HG03457 (cell line): Measurements from ENCODE around the gene C7orf57.
"Not testable (repeated sequence)": the region's sequence is repeated elsewhere in the genome, so short reads cannot be mapped to it uniquely, and the experiment has no call there.

ENCODE experiments used
- ATAC-seq: cut with Tn5 transposase; IDR thresholded peaks from one replicate; pipeline ENCODE4 v1.9.1; 2021; ENCODE audit warnings: moderate number of reproducible peaks; ENCODE audit not compliant: unreplicated experiment

The C7orf57 gene

DNA sequence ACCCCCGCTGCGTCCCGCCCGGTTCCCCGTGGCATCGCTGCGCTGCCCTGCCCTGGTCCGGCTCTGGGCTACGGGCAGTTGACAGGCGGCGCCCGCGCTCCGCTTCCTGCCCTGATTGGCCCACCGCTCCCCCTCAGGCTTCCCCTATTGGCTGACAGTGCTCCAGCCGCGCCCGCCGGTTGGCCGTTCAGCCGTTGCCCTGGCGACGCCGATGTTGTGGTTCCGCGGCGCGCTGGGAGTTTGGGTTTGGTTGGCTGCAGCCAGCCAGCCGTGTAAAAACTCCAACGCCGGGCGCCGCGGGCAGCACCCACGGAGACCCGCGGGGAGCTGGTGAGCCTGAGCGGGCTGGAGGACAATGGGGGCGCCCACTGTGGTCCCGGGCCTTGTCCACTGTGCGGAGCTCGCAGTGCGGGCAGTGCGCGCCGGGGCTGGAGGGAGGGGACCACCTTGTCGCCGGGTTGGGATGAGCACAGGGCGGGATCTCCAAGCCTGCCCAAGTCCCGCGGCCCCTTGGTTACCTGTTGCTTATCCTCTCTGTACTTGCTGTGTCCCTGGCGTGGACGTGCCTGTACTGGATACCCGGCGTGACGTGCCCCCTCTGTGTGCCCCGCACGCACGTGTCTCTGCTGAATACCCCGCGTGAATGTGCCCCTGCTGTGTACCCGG is at the start of gene C7orf57:
Gene C7orf57, plus strand, starts transcription at position 243 of the 666 bp plus-strand sequence. CDS start 766 bp downstream, outside the sequence.
- peak; percentile 97 for ATAC-seq

DNA sequence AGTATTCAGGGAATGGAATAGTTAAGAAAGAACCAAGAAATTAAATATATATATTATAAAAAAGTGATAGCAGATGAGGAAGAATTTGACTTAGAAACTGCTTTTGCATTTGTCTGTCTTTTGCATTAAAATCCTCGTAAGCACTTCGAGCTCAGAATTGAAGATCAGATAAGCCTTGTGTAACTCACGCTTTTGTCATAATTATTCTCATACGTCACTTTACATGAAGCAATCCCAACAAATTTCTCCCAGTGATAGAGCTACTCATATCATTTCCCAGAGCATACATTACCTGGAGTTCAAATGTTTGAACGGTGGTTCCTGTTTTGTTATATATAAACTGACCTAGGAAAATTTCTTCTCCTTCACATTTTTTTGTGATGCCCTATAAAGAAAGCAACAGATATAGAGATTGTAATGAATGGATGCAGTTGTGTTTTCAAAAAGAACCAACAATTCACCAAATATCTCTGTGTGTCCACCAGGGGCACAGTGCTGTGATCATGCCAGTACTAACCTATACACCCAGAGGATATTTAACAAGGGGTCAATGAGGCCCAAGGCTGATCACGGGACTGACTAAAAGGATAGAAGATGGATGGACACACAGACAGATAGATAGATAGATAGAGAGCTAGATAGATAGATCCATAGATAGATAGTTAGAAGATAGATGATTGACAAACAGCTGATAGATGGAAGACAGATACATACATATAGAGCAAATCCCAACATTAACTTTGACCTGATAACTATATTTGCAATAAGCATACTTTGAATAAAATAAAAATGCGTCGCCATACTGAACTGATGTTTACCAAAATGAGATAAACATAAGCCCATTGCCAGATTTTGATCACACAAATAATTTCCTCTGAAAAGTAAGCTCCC is 46.6 kb upstream of the C7orf57 start:
- ATAC-seq: no peak

DNA sequence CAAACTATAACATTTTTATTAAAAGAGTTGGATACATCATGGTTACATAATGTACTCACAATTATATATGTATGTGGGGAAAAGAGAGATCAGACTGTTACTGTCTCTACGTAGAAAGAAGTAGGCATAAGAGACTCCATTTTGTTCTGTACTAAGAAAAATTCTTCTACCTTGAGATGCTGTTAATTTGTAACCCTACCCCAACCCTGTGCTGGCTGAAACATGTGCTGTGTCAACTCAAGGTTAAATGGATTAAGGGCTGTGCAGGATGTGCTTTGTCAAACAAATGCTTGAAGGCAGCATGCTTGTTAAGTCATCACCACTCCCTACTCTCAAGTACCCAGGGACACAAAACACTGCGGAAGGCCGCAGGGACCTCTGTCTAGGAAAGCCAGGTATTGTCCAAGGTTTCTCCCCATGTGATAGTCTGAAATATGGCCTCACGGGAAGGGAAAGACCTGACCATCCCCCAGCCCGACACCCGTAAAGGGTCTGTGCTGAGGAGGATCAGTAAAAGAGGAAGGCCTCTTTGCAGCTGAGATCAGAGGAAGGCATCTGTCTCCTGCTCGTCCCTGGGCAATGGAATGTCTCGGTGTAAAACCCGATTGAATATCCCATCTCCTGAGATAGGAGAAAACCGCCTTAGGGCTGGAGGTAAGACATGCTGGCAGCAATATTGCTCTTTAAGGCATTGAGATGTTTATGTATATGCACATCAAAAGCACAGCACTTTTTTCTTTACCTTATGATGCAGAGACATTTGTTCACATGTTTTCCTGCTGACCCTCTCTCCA is 45.5 kb upstream of the C7orf57 start:
- ATAC-seq: not testable (repeated sequence)

DNA sequence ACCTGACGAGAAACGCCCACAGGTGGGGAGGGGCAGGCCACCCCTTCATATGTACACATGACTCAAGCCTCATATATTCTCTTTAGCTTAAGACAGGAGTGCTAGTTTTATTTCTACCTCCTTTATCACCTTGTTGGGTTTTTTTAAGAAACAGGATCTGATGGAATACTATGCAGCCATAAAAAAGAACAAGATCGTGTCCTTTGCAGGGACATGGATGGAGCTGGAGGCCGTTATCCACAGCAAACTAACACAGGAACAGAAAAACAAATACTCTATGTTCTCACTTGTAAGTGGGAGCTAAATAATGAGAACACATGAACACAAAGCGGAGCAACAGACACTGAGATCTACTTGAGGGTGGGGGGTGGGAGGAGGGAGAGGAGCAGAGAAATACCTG is 44.8 kb upstream of the C7orf57 start:
- ATAC-seq: no peak

DNA sequence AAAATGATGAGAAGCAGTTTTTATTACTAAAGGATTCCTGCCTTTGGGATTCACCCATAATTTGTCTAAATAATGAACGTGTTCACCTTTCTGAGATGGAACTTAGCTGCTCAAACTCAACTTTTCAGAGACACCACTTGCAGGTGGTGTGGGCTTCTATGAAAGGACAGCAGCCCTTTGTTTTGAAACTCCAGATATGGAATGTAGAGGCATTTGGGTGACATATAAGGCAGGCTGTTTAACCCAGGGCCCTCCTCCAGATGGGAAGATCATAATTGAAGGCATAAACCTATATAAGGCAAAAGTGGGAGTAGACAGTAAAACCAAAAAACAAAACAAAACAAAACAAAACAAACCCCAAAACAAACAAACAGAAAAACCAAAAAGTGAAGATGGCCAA is 44.1 kb upstream of the C7orf57 start:
- no peak for ATAC-seq

DNA sequence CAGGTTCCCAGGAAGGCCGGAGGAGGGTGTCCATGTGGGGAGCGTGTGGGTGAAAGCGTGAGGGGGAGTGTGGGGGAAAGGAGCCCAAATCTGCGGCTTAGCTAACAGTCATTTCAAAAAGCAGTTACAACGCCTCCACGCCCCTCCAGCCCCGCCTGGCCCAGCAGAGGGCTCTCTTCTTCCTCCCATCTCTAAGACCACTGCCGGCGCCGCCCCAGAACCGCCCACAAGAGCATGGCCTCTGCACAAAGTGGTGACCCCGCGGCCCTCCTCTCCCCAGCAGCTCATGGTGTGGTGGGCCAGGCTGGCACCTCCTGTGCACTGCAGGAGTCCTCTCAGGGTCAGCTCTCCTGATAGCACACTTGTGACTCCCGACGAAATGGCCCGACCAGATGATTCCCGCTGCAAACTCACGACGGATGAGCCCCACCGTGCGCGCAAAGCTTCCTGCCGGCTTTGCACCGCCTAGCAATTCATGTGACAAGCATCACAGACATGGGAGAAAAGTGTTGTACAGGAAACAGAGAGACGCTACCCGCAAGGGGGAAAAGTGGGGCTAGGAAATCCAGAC is 43.5 kb upstream of the C7orf57 start:
- ATAC-seq: peak; percentile 98

DNA sequence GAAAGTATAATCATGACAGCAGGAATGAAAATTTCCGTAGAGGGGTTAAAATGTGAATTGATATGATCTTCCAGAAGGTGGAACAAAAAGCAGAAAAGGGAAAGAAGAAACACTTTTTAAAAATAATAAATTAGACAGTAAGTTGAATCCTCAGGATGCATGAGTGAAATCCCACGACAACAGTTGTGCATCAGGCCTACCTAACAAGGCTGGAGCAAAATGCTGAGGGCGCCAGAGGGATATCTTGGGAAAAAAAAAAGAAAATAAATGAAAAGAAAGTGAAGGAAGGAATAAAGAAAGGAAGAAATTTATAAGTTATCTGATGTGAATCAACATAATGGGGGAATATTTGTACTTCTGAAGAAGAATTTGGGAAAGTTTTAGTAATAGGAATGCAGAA is 42.9 kb upstream of the C7orf57 start:
- no peak for ATAC-seq

DNA sequence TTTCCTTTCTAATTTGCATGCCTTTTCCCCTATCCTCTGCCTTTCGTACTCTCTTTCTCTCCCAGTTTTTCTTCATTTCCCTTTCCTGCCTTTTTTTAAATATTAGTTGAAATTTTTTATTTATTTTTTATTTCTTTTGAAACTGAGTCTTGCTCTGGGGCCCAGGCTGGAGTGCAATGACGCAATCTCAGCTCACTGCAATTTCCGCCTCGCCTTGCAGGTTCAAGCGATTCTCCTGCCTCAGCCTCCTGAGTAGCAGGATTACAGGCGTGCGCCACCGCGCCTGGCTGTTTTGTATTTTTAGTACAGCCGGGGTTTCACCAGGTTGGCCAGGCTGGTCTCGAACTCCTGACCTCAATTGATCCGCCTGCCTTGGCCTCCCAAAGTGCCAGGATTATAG is 35.9 kb upstream of the C7orf57 start:
- no peak for ATAC-seq

DNA sequence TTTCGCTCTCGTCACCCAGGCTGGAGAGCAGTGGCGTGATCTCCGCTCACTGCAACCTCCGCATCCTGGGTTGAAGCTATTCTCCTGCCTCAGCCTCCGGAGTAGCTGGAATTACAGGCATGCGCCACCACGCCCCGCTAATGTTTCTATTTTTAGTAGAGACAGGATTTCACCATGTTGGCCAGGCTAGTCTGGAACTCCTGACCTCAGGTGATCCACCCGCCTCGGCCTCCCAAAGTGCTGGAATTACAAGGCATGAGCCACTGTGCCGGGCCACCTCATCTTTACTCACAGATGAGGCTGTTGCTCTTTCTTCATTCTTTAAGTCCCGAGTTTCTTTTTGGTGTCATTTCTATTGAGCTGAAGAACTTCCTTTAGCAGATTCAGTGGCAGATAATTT is 35.2 kb upstream of the C7orf57 start:
- not testable (repeated sequence) for ATAC-seq

DNA sequence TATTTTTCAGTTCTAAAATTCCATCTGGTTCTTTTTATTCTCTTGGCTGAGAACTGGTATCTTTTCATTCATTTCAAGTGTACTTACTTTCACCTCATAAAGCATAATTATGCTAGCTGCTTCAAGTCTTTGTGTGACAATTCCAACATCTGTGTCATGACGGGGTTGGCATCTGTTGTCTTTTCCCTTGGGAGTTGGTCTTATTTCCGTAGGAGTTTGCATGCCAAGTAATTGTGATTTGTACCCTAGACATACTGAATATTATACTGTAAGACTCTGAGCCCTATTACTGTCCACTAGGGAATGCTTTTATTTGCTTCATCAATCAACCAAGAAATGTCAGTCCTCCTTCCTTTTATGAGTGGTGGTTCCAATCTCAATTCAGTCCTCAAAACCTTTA is 31.3 kb upstream of the C7orf57 start:
- ATAC-seq: no peak

DNA sequence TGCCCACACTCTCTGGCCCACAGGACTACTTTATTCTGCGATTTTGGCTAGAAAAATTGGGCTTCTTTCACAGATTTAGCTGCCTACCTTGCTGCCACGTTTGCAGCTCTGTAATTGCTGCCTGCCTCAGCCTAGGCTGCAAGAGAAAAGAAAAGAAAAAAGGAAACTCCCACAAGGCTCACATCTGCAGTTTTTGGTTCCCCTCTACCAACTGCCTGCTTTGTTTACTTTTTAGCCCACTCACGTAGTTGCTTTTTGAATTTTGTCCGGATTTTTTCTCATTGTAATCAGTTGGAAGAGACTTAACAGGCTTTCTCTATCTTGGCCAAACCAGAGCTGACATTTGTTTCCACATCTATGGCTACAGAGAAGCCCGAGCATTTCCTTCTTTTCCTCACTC is 30.7 kb upstream of the C7orf57 start:
- no peak for ATAC-seq

DNA sequence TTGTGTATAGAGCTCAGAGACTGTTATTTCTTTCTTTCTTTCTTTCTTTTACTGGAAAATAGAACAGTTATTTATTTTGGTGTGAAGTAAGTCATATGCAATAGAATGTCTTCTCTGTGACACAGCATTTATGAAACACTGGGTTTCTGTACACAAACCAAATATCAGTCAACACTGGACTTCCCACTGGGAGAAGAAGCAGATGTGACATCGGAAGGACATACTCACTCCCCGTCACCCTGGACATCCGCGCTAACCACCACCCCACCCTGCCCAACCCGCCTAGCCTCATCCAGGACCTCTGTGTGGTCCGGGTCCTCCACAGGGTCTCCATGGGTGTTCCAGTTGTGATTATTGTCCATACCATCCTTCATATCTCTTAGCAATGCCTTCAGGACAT is 28.5 kb upstream of the C7orf57 start:
- ATAC-seq: no peak

DNA sequence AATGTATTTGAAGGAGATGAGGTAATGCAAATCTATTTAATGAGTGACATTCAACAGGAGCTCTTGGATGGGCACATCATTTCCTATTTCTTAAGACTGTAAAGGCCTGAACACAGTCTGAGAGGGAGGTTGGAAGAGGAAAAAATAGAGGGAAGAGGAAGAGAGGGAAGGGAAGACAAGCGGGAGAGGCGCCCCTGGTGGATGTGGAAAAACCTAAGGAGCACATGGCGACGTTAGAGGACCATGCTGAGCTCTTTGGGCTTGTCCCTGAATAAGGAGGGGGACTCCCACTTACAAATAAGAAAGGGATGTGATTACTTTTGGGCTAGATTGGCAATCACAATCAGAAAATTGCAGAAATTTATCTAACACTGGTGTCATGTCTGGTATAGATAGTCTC is 26.1 kb upstream of the C7orf57 start:
- ATAC-seq: no peak

DNA sequence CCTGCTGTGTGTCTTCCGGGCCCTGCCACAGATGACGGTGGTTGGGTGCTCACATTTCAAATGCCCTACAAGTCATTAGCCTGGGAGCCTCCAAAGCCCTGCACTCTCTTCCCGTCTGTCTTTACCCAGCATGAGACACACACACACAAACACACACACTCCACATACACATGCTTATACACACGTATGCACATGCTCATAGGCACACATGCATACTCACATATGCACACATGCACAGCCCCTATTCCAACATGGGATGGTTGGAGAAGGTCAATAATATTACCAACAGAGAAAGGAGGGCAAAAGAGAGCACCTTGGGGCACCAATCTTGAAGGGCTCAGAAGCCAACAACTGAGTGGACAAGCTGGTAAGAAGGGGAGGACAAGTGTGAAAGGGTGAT is 25.4 kb upstream of the C7orf57 start:
- no peak for ATAC-seq

DNA sequence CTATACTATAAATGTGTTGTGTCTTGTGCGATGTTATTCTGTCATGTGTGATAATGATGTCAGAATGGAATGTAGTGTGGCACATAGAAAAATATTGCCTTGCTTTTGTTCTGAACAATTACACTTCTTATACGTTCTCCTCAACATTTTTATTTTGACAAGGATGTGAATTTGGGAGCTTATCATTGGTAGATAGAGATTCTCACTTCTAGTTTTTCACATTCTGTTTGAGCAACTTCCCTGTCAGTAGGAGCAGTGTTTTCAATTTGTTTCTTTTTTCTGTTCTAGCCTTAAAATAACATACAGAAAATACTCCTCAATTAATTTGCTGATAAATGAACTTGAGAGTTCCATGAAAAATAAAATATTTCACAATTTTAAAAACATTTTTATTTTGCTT is 24.0 kb upstream of the C7orf57 start:
- no peak for ATAC-seq

DNA sequence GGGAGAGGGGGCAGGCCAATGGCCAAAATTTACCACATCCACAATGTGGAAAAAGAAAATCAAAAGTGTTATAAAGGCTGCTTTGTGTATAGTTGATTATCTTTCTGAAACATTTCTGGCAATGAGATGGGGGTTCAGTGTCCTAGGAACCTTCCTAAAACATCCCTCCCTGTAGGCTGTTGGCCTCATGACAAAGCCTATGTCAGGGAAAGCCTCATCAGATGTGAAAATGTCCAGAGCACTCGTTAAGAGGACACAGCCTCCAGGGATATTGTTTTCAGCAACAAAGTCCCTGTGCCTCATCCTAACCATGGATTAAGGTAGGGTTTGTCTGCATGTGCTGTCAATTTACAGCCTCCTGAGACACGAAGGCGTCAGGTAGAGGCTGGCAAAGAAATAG is 23.4 kb upstream of the C7orf57 start:
- ATAC-seq: no peak

DNA sequence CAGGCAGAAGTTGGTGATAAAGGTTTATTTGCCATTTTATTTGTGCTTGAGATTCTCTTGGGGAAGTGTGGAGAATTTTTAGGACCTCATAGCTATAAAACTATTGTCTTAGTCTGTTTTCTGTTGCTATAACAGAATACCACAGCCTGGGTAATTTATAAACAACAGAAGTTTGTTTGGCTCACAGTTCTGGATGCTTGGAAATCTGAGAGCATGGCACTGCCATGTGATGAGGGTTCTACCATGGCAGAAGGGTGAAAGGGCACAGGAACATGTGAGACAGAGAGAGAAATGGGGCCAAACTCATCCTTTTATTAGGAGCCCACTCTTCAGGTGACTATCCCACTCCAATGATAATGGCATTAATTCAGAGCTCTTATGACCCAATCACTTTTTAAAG is 18.7 kb upstream of the C7orf57 start:
- ATAC-seq: no peak

DNA sequence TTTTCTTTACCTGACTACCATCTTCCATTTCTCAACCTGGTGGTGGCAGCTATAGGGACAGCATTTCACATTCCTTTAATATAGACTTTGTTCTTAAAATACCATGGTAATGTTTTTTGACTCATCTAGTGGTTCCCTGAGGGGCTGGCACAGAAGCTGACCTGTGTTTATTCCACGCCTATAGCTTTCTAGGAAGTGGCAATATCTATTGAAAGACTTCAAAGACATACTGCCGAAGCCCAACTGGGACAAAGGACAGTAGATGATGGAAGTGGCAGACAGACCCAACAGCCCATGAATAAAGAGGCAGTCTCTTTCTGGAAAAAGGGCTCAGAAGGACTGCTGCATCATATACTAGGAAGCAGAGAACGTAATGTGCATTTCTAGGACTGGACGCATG is 17.7 kb upstream of the C7orf57 start:
- ATAC-seq: no peak

DNA sequence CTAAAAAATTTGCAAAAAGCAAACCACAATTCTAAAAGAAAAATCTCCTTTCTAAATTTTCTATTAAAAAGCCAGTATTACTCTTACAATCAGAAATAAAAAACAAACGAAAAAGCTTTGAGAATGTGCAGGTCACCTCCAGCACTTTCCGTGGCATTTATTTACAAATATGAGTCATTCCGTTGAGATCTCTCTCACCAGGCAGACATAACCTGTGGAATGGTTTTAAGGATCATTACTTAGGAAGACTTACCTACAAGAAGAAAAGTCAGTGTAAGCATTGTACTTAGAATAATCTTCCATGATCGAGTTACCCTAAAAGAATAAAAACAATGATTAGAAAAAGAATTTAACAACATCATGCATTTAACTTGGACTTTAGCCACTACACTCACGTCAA is 9.7 kb upstream of the C7orf57 start:
- no peak for ATAC-seq

DNA sequence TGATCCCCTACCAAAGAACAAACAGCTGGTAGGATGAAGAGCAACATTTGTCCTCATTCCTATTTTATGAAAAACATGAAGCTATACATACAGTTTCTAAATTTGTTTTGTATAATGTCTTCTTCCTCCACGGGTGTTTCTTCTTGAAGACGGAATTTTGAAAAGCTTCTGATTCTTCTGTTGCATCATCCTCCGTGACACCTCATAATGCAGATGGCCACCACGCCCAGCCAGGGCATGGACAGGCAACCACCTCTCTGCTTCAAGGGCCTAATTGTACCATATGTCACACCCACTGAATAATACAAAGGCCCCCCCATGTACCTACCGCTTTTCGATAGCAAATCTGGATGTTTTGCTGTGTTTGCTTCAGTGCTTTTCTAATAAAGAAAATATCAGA is 6.4 kb upstream of the C7orf57 start, which contains the start of gene SUN3:
Gene SUN3, minus strand, starts transcription at position 170 of the 400 bp plus-strand sequence. Its CDS starts 169 bp downstream, at position 1.
- no peak for ATAC-seq

DNA sequence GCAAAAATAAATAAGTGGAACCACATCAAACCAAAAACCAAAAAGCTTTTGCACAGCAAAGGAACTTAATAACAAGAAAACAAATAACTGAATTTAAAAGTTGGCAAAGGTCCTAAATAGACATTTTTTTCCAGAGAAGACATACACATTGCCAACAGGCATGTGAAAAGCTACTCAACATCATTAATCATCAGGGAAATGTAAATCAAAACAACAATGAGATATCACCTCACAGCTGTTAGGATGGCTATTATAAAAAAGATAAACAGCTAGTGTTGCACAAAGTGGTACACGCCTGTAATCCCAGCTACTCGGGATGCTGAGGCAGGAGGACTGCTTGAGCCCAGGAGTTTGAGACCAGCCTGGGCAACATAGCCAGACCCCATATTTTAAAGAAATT is 4.2 kb upstream of the C7orf57 start:
- ATAC-seq: no peak
